Erythroblast (primary cell): ENCODE results near the gene TREH.
"Not testable (repeated sequence)": the region's sequence is repeated elsewhere in the genome, so short reads cannot be mapped to it uniquely, and the experiment has no call there.

Experiments used
- GATA1 ChIP-seq: IDR thresholded peaks from 2 replicates; pipeline ENCODE4 v1.6.1; 2011; ENCODE audit warnings: low read depth, mild to moderate bottlenecking, control low read depth, low read length, moderate library complexity
- POLR2A ChIP-seq: IDR thresholded peaks from 2 replicates; pipeline ENCODE4 v1.6.1; 2011; ENCODE audit warnings: mild to moderate bottlenecking, low read length

- not testable (repeated sequence) for TF ChIP-seq POLR2A, GATA1
Measured at GRCh38 chr11:118717221-118717620, 37.8 kb upstream of the TREH start.
